ENCODE measurements around the gene MAP1B.

MAP1B gene

GRCh38 chr5:72107901-72108201 lies 576 bp downstream of the MAP1B start:
- no peaks in the 10 kb centered on the region for H3K36me3 ChIP-seq (ENCODE audit: control insufficient read depth, insufficient read depth, low read length)
- H3K4me3 ChIP-seq (ENCODE audit: low read length): peak overlapping the region; percentile 81
- no peak overlapping the region for H3K9ac ChIP-seq (ENCODE audit: low read length)
- peaks cover 2% of the 10 kb centered on the region for H3K4me1 ChIP-seq (ENCODE audit: control insufficient read depth, insufficient read depth, low read length)
- peak overlapping the region; percentile 75 for H3K27ac ChIP-seq (ENCODE audit: low read depth, low read length)
- peaks cover 5% of the 10 kb centered on the region for H3K27me3 ChIP-seq (ENCODE audit: control insufficient read depth, insufficient read depth, low read length)

DNA sequence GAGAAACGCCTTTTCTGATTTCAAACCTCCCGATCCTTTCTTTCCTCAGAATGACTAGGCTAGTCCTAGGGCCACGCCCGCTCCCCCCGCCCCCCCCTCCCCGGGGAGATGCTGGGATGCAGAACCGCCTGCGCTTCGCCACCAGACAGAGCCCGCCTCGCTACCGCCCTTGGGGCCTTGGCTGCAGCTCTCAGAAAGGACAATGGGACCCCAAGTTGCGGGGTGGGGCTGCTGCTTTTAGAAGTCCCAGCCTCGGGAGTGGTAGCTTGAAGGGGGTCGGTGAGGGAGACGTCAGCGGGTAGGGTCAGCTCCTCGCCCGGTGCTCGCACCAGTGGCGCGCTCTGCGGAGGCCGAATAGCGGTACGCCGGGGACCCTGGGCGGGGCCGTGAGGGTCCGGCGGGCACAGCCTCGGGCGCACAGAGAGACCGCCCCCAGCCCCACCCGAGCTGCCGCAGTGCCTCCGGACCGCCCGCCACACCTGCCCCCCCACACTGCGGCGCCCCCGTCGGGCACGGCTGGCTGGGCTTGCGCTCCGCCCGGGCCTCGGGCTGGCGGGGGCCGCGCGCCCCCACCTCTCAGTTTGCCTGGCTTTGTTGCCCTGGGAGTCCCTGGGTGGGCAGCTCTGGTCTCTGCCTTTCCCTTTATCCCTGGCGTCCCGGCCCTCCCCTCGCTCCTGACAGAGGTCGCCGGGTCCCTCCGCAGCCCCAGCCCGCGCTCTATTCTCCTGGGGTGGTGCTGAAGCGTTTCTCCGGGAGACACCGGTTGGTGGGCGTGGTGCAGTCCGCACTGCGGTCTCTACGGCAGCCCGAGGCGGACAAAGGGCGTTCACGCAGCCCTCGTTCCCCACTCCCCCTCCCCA lies 1.2 kb downstream of the MAP1B start:
- Histone ChIP-seq H3K36me3 (ENCODE audit: control insufficient read depth, insufficient read depth, low read length) (no peaks in the 10 kb centered on the region), H3K4me3 (ENCODE audit: low read length) (peak overlapping the region; percentile 81), H3K27ac (ENCODE audit: low read depth, low read length) (no peak overlapping the region), H3K4me1 (ENCODE audit: control insufficient read depth, insufficient read depth, low read length) (peaks cover 2% of the 10 kb centered on the region), H3K27me3 (ENCODE audit: control insufficient read depth, insufficient read depth, low read length) (peaks cover 5% of the 10 kb centered on the region), H3K9ac (ENCODE audit: low read length) (no peak overlapping the region)

GRCh38 chr5:72109062-72109411 lies 1.8 kb downstream of the MAP1B start:
- no peaks in the 10 kb centered on the region for H3K36me3 ChIP-seq (ENCODE audit: control insufficient read depth, insufficient read depth, low read length)
- H3K27me3 ChIP-seq (ENCODE audit: control insufficient read depth, insufficient read depth, low read length): peaks cover 5% of the 10 kb centered on the region
- no peak overlapping the region for H3K27ac ChIP-seq (ENCODE audit: low read depth, low read length)
- H3K4me3 ChIP-seq (ENCODE audit: low read length): peak overlapping the region; percentile 81
- H3K4me1 ChIP-seq (ENCODE audit: control insufficient read depth, insufficient read depth, low read length): peaks cover 2% of the 10 kb centered on the region
- no peak overlapping the region for H3K9ac ChIP-seq (ENCODE audit: low read length)

DNA sequence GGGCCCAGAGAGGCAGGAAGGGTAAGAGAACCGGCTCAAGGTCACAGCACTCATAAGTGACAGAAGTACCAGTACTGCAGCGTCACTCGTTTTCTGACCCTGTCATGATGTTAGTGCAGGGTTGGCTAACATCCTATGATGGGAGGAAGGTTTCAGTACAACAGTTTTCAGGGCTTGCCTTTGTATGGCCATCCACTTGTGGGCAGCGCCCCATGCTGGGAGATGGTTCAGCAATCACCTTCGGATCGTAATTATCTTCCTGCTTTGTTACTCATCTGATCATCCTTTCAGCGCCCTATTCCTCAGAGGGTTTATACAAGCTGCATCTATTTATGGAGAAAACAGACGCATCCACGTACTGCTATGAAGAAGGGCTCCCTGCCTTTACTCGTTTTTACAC lies 2.4 kb downstream of the MAP1B start:
- Histone ChIP-seq H3K4me3 (ENCODE audit: low read length) (no peak overlapping the region), H3K36me3 (ENCODE audit: control insufficient read depth, insufficient read depth, low read length) (no peaks in the 10 kb centered on the region), H3K4me1 (ENCODE audit: control insufficient read depth, insufficient read depth, low read length) (peaks cover 2% of the 10 kb centered on the region), H3K27me3 (ENCODE audit: control insufficient read depth, insufficient read depth, low read length) (peaks cover 5% of the 10 kb centered on the region), H3K27ac (ENCODE audit: low read depth, low read length) (no peak overlapping the region), H3K9ac (ENCODE audit: low read length) (no peak overlapping the region)

DNA sequence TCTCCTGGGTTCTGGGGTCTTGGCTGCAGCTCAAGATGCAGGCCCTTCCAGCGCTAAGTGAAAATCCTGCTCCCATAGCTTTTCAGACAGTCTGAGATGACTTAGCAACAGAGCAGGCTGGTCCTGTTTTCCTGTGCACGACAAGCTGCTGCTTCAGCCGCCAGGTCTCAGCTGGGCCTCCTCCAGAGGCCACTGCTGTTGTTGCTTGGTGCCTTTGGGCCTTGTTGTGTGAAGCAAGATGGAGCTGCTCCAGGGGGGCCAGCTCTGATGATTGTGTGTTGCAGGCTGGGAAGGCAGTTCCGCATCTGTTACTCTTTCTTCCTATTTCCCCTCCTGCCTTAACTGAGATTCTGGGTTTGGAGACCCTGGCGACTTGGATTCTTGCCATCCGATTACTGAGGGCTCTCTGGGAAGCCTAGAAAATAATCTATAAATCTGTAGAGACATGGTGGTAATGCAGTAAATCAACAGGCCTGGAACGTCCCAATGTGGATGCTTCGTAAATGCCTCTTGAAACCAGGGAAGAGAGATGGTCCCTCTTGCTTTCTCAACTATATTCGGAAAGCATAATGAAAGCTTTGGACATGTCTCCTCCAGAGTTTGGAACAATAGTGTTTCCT lies 3.2 kb downstream of the MAP1B start:
- peaks cover 5% of the 10 kb centered on the region for H3K27me3 ChIP-seq (ENCODE audit: control insufficient read depth, insufficient read depth, low read length)

DNA sequence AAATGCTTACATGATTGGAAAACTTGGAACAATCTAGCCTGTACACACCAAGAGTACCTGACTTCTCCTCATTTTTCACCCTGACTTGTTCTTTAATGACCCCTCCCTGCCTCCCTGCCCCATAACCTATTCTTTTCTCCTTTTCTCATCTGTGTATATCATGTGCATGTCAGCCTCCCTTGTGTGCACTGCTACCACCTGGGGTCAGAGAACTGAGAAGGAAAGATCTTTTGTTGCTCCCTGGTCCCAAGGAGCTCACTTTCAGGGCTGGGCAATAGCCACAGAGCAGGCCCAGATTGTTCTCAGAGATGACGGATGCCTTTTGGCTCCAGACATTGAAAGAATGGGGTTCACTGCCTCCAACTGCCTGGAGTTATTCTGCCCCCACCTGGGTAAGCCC lies 5.1 kb downstream of the MAP1B start:
- Histone ChIP-seq H3K27ac (ENCODE audit: low read depth, low read length) (no peak overlapping the region), H3K4me3 (ENCODE audit: low read length) (no peak overlapping the region), H3K4me1 (ENCODE audit: control insufficient read depth, insufficient read depth, low read length) (peaks cover 2% of the 10 kb centered on the region), H3K9ac (ENCODE audit: low read length) (no peak overlapping the region), H3K27me3 (ENCODE audit: control insufficient read depth, insufficient read depth, low read length) (peaks cover 5% of the 10 kb centered on the region), H3K36me3 (ENCODE audit: control insufficient read depth, insufficient read depth, low read length) (no peaks in the 10 kb centered on the region)

More for the DNA sequence above, 3.2 kb downstream of the MAP1B start:
- Histone ChIP-seq H3K9ac (ENCODE audit: low read length) (no peak overlapping the region), H3K4me1 (ENCODE audit: control insufficient read depth, insufficient read depth, low read length) (peaks cover 2% of the 10 kb centered on the region), H3K4me3 (ENCODE audit: low read length) (no peak overlapping the region), H3K27ac (ENCODE audit: low read depth, low read length) (no peak overlapping the region), H3K36me3 (ENCODE audit: control insufficient read depth, insufficient read depth, low read length) (no peaks in the 10 kb centered on the region)

GRCh38 chr5:72114629-72115028 lies 7.4 kb downstream of the MAP1B start:
- Histone ChIP-seq H3K4me1 (ENCODE audit: control insufficient read depth, insufficient read depth, low read length) (peaks cover under 1% of the 10 kb centered on the region), H3K27me3 (ENCODE audit: control insufficient read depth, insufficient read depth, low read length) (peaks cover under 1% of the 10 kb centered on the region), H3K27ac (ENCODE audit: low read depth, low read length) (no peak overlapping the region), H3K4me3 (ENCODE audit: low read length) (no peak overlapping the region), H3K36me3 (ENCODE audit: control insufficient read depth, insufficient read depth, low read length) (no peaks in the 10 kb centered on the region), H3K9ac (ENCODE audit: low read length) (no peak overlapping the region)

DNA sequence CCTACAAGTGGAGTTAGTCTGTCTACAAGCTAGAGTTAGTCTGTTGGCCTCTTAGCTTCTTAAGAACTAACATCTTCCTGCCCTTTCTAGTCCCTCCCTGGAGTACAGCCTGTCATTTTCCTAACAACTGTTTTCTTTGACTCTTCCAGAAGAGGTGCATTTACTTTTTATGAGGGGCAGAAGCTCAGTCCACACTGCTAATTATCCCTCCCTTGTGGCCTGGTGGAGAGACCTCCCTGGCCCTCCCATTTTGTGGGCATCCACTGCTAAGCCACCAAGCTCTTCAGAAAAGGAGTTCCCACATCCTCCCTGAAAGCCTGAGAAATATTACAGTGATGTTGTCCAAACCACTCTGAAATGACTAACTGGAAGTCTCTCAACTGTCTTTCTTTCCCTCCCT lies 8.0 kb downstream of the MAP1B start:
- no peak overlapping the region for H3K4me3 ChIP-seq (ENCODE audit: low read length)
- no peaks in the 10 kb centered on the region for H3K27me3 ChIP-seq (ENCODE audit: control insufficient read depth, insufficient read depth, low read length)
- H3K4me1 ChIP-seq (ENCODE audit: control insufficient read depth, insufficient read depth, low read length): no peaks in the 10 kb centered on the region
- H3K27ac ChIP-seq (ENCODE audit: low read depth, low read length): no peak overlapping the region
- no peaks in the 10 kb centered on the region for H3K36me3 ChIP-seq (ENCODE audit: control insufficient read depth, insufficient read depth, low read length)
- no peak overlapping the region for H3K9ac ChIP-seq (ENCODE audit: low read length)

DNA sequence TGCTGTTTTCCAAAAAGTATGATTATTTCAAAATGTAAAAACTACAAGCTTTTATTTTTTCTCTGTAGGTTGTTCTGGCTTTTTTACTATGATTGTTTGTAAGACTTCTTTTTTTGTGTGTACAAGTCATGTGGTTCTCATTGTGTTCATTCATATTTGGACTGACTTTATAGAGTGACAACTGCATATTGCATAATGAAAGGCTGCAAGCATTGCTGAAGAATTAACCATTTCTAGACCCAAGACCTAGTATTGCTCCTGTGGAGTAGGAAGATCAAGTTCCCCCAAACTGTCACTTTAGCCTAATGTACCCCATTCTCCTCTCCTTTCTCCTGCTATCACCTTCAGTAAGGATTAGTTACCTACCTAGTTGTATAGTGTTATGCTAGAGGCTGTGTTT lies 10.0 kb downstream of the MAP1B start:
- Histone ChIP-seq H3K27me3 (ENCODE audit: control insufficient read depth, insufficient read depth, low read length) (no peaks in the 10 kb centered on the region), H3K36me3 (ENCODE audit: control insufficient read depth, insufficient read depth, low read length) (no peaks in the 10 kb centered on the region), H3K4me1 (ENCODE audit: control insufficient read depth, insufficient read depth, low read length) (no peaks in the 10 kb centered on the region), H3K9ac (ENCODE audit: low read length) (no peak overlapping the region), H3K27ac (ENCODE audit: low read depth, low read length) (no peak overlapping the region), H3K4me3 (ENCODE audit: low read length) (no peak overlapping the region)

GRCh38 chr5:72121052-72121779 lies 13.9 kb downstream of the MAP1B start:
- Histone ChIP-seq H3K36me3 (ENCODE audit: control insufficient read depth, insufficient read depth, low read length) (no peaks in the 10 kb centered on the region), H3K27ac (ENCODE audit: low read depth, low read length) (no peak overlapping the region), H3K9ac (ENCODE audit: low read length) (no peak overlapping the region), H3K27me3 (ENCODE audit: control insufficient read depth, insufficient read depth, low read length) (no peaks in the 10 kb centered on the region), H3K4me3 (ENCODE audit: low read length) (no peak overlapping the region), H3K4me1 (ENCODE audit: control insufficient read depth, insufficient read depth, low read length) (no peaks in the 10 kb centered on the region)

DNA sequence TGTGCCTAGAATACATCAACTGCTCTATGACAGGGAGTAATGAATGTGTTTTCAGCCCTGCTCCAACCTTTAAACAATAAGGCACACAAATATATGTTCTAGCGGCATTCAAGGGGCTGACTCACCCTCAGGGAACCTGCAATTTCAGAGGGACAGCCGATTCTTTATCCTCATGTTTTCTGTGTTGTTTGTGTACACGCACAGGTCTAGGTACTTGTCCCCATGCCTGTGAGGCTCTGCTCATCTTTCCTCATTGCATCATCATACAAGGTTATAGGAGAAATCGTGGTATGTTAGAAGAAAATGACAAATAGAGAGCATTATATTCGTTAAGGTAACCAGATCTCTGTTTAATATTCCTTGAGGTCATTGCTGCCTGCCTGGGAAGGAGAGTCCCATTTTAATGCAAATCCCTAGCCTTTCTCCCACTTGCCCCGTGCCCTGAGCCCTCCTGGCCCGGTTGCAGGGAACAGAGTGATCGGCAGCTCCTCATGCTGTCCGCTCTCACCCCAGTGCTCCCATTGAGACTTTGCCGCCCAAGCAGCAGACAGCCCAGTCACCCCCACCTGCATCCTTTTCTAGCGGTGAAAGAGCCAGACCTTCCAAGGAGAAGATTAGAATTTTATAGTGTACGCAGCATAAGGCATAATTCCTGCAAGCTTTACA lies 14.6 kb downstream of the MAP1B start:
- Histone ChIP-seq H3K27ac (ENCODE audit: low read depth, low read length) (no peak overlapping the region), H3K36me3 (ENCODE audit: control insufficient read depth, insufficient read depth, low read length) (no peaks in the 10 kb centered on the region), H3K4me1 (ENCODE audit: control insufficient read depth, insufficient read depth, low read length) (no peaks in the 10 kb centered on the region), H3K4me3 (ENCODE audit: low read length) (no peak overlapping the region), H3K9ac (ENCODE audit: low read length) (no peak overlapping the region), H3K27me3 (ENCODE audit: control insufficient read depth, insufficient read depth, low read length) (no peaks in the 10 kb centered on the region)

DNA sequence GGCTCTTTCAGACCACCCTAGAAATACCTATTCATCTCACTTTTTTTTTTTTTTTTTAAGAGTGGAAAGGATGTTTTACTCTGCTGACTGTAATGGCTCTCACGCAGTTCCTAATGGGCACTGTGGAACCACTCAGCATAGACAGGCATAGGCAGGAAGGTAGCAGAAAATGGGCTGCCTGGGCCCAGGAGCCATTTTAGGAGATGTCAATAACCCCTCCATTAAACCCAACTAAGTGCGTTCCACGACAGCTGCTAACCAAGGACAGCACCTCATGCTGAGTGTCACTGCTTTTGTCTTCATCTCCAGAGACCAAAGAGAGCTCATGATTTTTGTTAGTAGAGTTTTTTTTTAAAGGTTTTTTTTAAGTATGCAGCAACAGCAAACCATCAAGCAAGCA lies 15.3 kb downstream of the MAP1B start:
- no peaks in the 10 kb centered on the region for H3K27me3 ChIP-seq (ENCODE audit: control insufficient read depth, insufficient read depth, low read length)
- no peaks in the 10 kb centered on the region for H3K4me1 ChIP-seq (ENCODE audit: control insufficient read depth, insufficient read depth, low read length)
- H3K4me3 ChIP-seq (ENCODE audit: low read length): no peak overlapping the region
- no peak overlapping the region for H3K9ac ChIP-seq (ENCODE audit: low read length)
- H3K27ac ChIP-seq (ENCODE audit: low read depth, low read length): no peak overlapping the region
- no peaks in the 10 kb centered on the region for H3K36me3 ChIP-seq (ENCODE audit: control insufficient read depth, insufficient read depth, low read length)
